GM12873 (cell line): ENCODE data around the gene INPPL1.
A peak's percentile ranks its signal among the peaks of the same experiment; 100 is the strongest.

Experiments
- TF ChIP-seq, protein P1 (sequence below): IDR thresholded peaks from 2 replicates; pipeline ENCODE4 v1.5.1; 2012; ENCODE audit warnings: low read depth, mild to moderate bottlenecking, moderate library complexity, low read length, control low read depth; ENCODE audit not compliant: insufficient read depth; ENCODE audit errors: missing control alignments

INPPL1 gene

DNA sequence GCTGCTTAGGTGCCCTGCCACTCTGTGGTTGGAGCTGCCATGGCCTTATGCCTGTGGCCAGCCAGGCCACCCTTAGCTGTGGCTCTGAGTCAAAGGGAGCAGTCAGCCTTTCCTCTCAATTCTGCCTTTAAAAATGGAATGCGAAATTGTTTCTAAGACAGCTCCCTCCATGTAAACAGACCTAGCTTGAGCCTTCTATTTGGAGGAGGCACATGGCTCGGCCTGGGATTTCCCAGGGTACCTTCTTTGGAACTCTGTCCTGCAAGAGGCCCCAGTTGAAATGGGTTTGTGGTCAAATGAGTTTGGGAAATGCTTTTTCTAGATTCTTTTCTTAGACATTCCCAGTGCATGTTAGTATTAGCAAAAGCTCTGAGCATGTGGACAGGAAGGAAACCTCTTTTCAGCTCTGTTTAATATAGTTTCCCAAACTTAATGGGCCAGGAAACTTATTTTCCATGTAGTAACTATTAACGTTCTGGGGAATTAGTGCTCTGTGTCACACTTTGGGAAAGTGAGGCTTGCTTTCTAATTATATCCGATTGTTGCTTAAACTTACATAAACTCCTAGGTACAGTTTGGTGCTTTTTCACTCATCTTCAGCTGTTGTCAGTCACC, 11.6 kb downstream of the INPPL1 start:
- TF ChIP-seq, protein P1, sequence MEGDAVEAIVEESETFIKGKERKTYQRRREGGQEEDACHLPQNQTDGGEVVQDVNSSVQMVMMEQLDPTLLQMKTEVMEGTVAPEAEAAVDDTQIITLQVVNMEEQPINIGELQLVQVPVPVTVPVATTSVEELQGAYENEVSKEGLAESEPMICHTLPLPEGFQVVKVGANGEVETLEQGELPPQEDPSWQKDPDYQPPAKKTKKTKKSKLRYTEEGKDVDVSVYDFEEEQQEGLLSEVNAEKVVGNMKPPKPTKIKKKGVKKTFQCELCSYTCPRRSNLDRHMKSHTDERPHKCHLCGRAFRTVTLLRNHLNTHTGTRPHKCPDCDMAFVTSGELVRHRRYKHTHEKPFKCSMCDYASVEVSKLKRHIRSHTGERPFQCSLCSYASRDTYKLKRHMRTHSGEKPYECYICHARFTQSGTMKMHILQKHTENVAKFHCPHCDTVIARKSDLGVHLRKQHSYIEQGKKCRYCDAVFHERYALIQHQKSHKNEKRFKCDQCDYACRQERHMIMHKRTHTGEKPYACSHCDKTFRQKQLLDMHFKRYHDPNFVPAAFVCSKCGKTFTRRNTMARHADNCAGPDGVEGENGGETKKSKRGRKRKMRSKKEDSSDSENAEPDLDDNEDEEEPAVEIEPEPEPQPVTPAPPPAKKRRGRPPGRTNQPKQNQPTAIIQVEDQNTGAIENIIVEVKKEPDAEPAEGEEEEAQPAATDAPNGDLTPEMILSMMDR, result no peak

DNA sequence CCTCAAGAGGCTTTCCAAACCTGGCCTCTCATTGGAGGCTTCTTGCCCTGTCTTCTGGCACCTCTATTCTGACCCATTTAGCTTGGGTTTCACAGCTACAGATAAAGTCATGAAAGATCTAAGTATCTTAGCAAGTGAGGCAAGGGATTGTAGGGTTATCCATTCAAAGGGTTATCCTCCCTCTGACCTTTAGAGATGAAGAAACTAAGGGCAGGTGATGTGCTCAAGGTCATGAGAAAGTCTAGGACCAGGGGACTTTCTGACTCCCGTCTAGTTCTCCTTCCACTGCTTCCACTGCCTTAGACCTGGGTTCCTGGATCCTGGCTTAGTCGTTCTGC, 12.2 kb downstream of the INPPL1 start:
- TF ChIP-seq, protein P1, result no peak

- TF ChIP-seq, protein P1, result no peak
Measured at GRCh38 chr11:72237112-72237931, 12.8 kb downstream of the INPPL1 start.

DNA sequence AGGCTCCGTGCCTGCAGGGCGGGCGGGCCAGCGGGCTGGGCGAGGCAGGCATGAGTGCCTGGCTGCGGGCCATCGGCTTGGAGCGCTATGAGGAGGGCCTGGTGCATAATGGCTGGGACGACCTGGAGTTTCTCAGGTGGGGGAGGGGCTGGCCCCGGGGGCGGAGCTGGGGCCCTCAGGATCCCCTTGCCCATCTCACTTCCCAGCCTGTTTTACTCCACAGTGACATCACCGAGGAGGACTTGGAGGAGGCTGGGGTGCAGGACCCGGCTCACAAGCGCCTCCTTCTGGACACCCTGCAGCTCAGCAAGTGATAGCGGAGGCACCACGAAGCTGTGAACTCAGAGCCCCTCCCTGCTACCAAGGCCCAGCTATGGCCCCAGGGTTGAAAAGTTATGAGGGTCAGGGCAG, 13.5 kb downstream of the INPPL1 start:
- TF ChIP-seq, protein P1, result peak; percentile 82

- TF ChIP-seq, protein P1, result no peak
Measured at GRCh38 chr11:72238492-72239312, 14.1 kb downstream of the INPPL1 start.

DNA sequence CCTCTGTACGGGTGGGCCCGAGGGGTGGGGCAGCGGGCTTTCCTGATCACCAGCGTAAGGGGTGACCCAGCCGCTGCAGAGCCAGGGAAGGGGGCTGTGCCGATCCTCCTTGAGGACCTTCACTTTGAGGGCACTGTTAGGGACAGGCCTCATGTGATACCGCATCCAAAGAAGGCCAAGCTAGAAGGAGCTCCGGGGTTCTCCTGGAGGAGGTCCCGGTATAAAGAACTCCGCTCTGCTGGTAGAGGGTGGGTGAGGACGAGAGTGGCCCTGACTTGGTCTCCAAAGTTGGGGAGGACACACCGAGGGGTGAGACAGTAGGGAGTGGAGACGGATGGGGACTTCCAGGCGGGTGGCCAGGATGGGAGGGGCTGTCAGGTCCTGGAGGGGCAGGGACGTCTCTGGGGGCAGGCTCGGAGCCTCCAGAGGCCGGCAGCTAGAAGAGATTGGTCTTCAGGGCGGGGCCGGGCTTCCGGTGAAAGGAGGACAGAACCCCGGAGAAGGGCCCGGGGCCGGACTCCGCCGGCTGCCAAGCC, 14.8 kb downstream of the INPPL1 start:
- TF ChIP-seq, protein P1, result no peak
